NCI-H2227 (cell line): ENCODE measurements around the gene FHDC1.
A peak's percentile ranks its signal among the peaks of the same experiment; 100 is the strongest.

Source experiments
- DNase-seq: peaks from one replicate; lab custom pipeline; 2025; ENCODE audit not compliant: unreplicated experiment; lab: John Stamatoyannopoulos, UW

FHDC1 gene

DNA sequence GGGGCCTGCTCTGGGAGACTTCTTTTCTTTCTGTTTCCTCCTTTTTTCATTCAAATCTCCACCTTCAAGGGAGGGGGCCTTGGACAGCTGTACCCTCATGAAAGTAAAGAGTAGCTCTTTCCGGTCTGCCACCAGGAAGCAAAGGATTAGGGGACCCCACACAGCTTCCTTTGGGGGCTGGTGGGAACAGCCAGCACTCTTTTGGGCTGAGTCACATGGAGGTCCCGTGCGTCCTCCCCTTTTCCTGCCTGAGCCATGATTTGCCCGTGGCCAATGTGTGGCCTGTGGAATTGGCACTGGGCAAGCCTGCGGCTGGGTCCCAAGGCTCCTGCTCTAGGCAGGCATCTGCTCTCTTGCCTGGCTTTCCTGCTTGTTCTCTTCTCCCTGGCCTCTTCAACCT, 65.5 kb downstream of the FHDC1 start:
- no peak for DNase-seq

DNA sequence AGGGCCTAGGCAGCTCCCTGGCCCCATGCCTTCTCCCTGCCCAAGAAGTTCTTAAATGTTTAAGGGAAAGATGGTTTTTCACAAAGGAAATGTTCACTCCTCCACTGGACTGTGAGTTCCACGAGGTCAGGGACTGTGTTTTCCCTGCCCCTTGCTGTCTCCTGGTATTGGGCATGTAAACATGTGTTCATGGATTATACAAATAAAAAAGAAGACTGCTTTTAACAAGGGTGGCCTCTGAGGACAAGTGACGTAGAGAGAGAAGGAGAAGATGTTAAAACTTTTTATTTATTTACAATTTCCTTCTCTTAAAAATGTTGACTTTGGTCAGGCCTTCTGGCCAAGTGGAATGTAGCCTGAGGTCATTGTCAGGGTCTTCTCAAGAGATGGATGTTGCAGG, 66.0 kb downstream of the FHDC1 start:
- DNase-seq: no peak

DNA sequence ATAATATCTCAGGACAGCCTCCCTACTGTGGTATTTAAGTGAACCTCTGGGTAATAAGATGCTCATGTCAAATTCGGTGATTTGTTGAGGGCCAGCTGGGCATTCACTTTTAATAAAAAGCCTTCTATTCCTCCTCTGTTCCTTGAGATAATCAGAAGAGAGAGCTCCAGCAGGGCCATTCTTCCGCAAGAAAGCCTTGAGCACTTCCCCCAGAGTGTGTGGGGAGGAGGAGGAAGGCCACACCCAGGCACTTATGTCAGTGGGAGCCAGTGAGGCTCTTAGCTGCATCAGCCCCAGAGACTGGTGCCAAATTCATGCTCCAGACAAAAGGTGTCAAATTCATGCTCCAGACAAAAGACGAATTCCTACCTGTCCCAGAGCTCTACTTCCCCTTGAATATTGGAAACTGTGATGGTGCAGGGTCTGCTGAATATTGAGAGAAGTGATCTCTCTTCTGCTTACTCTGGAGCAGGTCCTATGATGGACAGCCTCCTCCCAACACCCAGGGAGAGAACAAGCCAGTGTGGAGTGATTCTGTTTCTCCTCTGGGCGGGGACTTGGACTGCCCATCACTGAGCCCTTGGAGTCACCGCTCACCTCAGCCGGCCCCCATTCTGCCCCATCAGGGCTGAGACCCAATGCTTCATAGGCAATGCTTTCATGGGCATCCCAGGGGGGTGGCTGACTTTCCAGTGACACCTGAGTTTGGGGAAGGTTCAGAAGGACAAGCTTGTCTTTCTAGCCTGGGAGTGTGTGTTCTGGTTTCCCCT, 68.1 kb downstream of the FHDC1 start:
- DNase-seq: no peak

DNA sequence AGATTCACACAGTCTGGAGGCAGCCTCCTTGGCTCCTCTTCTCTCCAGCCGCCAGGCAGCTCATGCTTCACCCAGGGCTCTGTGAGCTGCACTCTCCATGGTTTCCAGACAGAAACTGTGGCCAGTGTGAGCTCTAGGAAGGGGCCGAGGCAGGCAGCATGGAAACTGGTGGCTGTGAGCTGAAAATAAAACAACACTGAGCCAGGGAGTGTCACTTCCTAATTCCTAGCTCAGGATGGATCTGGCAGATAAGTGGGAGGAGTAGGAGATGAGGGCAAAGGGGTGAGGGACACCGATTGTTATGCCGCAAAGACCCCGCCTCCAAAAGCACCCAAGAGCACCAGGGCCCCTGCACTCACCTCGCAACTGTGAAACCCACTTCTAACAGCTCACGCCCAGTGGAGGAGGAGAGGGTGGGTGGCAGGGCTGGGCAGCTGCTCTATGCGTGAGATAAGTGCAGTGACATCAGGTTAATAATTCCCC, 69.8 kb downstream of the FHDC1 start:
- peak; percentile 15 for DNase-seq

DNA sequence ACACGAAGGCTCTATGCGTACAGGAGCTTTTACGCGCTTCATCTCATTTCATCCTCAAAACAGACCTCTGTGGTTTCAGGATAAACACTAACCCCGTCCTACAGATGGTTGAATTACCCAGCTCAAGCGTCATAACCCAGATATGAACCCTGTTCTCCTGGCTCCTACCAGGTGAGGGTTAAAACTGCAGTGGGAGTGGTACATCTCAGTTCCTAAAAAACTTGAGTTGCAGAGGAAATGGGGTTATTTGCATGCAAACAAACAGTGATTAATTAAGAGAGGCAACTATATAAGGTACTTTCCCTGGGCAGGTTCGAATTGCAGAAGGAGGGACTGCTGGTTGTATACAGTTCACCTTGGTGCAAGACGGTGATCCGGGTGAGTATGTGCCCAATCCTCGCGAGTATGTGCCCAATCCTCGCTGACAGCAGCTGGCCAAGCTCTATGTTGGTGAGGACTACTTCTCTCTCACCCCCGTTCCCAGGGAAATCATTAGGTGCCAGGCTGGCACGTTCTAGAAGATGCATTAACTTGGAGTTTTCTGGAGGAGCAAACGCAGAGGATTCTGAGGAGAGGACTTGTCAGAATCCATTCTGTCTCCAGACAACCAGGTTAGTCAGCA, 72.6 kb downstream of the FHDC1 start:
- DNase-seq: no peak

DNA sequence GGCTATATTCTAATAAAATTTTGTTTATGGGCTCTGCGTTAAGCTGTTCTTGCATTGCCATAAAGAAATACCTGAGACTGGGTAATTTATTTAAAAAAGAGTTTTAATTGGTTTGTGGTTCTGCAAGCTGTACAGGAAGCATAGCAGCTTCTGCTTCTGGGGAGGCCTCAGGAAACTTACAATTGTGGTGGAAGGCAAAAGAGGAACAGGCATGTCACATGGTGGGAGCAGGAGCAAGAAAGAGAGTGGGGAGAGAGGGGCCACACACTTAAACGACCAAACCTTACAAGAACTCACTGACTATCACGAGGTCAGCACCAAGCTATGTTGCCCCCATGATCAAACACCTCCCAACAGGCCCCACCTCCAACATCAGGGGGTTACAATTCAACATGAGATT, 74.0 kb downstream of the FHDC1 start:
- no peak for DNase-seq

DNA sequence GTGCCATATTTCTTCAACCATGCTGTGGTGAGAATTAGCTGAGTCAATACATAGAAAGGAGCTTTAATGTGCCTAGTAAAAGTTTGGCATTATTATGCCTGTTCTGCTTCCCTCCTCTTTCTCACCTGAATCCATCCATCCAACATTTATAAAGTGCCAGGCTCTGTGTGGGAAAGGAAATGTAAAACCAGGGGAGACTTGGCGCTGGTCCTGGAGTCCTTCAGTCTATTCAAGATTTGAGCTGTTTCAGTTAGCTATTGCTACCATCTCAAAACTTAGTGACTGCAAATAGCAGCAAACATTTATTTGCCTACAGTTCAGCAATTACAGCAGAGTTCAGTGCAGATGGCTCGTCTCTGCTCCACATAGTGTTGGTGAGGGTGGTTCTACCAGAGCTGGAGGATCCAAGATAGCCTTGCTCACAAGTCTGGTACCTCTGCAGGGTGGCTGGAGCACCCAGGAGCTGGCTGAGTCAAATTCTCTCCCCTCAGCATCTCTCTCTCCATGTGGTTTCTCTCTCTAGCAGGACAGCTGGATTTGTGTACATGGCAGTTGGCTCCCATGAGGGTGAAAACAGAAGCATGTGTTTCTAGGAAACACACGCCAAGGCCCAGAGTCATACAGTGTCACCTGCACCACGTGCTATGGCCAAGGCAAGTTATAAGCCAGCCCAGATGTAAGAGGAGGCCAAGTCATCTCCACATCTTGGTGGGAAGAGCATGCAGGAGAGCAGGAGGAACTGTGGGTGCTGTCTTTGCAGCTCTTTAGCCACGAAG, 77.3 kb downstream of the FHDC1 start:
- DNase-seq: no peak

DNA sequence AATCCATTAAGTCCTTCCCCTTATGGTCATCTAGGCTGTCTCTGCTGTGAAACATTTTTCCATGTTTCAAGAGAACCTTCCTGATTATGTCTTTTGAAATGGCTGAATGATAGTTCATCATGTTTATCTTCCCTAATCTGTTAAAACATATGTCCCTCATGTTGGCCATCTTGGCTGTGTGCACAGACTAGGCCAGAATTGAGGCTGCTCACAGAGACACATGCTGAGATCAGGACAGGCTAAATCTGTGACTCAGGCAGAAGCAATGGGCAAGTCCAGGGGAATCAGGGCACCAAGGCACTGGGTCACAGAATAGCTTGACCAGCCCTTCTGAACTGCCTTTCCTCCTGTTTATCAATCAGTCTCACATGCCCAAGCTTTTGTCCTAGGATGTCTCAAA, 78.3 kb downstream of the FHDC1 start:
- DNase-seq: no peak

DNA sequence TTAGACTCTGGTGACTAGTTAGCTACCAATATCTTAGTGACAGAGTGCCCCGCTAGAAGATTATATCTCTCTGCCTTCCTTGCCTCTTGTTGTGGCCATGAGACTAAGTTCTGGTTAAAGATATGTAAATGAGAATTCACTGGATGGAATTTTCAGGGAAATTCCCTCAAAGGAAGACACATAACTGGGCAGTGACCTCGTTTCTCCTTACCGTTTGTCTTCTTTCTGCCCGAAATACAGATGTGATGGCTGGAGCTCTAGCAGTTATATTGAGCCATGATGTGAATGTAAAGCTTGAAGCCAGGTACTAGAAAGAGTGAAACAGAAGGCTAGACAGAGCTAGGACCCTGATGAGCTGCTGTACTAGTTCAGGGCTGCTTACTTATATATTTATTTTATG, 80.5 kb downstream of the FHDC1 start:
- DNase-seq: no peak

DNA sequence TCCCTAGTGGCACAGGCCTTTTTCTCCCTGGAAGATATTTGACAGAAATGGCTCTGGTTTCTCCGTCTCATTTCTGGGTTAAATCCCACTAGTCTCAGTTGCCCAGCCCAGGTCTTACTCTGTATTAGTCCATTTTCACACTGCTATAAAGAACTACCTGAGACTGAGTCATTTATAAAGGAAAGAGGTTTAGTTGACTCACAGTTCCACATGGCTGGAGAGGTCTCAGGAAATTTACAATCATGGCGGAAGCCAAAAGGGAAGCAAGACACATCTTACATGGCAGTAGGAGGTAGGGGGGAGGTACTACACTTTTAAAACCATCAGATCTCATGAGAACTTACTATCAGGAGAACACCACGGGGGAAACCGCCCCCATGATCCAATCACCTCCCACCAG, 81.9 kb downstream of the FHDC1 start:
- no peak for DNase-seq

DNA sequence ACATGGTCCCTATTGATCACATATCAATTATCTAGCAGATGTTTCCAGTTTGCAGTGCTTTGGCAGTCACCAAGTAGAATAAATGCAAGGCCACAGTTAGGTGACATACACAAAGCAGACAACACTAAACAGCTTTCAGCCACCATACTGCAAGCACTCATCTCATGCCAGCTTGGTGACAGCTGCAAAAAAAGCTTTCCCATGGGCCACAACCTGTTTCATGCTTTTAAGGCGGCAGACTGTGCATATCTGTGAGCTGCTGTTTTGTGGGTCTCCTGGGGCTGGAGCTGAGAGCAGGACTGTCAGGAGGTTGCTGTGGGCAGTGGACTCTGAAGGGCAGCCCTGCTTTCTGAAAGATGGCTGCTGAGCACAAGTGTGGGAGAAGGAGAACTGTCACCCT, 82.6 kb downstream of the FHDC1 start:
- DNase-seq: no peak

DNA sequence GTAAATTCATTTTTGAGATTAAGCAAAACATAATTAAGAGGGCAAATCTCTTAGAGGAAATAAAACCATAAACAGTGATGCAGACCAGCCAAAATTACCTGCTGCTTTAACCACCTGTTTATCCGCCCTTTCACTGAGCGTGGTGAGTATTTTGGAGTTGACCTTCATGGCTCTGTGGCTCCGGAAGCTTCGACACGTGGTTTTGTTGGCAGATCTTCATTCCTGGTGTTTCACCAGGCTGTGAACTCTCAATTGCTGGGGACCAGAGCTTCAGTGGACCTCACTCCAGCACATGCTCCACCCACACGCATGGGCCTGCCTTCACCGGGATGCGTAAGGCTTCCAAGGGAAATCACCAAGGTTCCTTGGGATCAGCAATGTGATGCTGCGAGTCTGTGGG, 83.8 kb downstream of the FHDC1 start:
- no peak for DNase-seq

DNA sequence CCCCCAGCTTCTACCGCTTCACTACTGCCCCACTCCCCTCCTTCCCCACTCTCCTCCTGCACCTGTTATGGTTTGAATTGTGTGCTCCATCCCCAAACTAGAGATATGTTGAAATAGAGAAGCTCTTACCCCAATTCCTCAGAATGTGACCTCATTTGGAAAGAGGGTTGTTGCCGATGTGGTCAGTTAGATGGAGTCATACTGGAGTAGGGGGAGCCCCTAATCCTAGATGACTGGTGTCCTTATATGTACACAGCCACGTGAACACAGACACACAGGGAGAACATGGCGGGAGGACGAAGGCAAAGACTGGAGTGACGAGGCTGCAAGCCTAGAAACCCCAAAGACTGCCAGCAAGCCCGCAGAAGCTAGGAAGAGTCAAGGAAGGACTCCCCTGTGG, 84.3 kb downstream of the FHDC1 start:
- no peak for DNase-seq

DNA sequence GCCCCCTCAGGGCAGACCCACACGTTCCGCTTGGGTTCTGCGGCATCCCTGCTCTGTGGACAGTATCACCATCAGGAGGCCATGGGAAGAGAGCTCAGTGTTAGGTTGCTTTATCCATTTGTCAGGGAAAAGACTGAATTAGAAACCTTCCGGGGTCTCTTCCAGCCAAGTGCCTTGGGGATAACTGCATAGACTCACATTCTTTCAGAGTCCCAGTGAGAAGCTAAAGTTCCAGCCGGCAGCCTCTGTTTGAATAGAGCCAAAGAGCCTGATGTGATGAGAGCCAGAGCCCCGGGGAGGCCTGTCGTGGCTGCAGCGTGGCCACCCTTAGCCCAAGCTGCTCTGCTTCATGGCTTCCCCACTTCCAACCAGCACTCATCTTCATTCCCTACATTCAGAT, 85.2 kb downstream of the FHDC1 start:
- DNase-seq: no peak

DNA sequence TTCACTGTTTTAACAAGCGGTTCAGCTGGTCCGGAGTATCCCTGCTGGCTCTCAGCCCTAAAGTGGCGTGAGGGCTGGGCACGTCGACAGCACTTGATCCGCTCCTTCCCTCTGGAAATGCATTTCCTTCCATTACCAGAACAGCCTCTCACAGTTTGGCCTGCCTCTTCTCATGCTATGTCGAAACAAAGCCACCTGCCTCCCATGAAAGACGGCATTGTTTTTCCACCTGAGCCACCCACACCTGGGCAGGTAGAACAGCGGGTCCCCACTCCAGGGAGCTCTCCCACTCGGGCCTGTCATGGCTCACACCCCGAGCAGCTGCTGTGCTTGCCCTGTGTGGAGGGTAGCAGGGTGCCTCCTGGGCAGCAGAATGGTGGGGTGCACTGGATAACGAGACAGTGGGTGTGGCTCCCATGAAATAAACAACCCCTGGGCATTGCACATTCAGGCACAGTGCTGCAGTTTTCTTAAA, 86.2 kb downstream of the FHDC1 start:
- DNase-seq: no peak

DNA sequence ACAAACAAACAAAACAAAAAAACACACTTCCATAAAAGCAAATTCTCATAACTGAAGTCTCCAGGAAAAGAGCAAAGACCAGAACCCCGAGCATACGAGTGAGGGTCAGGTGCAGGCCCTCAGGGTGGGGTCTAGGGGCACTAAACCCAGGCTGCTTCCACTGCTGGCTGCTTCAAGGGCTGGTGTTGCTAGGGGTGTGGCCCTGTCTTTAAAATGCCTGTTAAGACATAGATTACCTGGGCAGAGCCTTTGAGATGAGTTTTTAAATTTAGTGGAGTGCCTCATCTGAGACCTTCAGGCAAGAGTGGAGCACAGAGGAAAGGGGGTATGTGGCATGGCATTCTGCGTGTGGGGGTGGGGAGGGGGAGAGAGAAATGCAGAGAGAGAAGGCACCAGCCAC, 87.0 kb downstream of the FHDC1 start:
- DNase-seq: no peak

DNA sequence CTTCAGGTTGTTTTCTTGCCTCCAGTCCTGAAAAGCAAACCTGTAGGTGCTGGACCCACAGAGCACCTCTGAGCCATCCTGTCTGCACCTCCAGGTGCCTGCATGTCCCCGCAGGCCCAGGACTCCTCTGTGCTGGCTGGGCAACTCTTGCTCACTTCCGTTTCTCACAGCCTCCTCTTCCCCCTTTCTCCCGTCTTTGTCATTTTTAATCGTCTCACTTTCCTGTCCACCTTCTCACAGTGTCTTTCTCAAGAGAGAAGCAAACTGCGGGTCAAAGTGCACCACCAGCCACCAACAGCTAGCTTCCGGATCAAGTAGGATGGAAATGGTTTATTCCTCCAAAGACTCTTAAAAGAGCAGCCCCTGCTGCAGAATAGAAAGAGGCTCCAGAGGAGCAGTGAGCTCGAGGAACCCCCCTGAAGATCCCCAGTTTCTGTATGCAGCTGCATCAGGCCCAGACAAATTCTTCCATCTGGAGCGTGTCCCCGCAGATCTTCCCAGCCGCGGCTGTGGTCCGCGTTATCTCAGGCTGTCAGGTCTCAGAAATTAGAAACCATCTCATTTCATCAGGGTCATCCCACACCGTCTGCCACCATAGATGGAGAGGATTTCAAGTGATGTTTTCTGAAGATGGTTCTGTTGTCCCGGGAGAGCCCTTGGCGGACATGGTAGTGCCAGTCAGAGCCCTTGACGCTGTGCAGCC, 87.7 kb downstream of the FHDC1 start:
- peak; percentile 4 for DNase-seq

DNA sequence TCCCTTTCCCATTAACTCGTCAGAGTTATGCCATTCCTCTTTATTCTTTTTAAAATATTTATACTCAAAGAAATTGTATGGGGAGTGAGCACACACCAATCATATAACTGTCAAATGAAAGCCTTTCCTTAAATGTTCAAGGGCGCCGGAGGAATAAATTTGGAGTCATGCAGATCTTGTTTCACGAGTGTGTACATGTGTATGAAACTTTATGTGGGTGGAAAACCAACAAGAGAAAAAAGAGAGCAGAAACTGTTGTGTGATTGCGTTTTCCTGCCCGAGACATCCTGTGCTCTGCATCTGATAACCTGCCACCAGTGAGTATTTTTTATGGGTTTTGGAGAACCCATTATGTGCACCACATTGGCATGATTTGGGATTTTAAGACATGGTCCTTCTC, 88.3 kb downstream of the FHDC1 start:
- DNase-seq: no peak

DNA sequence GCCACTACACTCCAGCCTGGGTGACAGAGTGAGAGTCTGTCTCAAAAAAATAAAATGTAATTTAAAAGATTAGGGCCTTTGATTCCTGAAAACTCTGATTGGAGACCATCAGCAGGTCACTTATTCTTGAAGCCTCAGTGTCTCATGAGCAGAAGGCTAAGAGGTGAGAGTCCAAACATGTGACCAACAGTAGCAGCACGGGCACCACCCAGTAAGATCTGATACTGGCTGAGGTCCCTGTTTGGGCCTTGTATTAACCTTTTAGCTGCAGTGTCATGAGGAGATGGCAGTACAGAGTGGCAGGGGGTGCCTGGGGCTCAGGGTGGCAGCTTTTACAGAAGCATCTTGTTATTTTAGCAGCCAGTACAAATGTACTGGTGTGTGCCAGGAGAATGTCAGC, 89.3 kb downstream of the FHDC1 start:
- no peak for DNase-seq

DNA sequence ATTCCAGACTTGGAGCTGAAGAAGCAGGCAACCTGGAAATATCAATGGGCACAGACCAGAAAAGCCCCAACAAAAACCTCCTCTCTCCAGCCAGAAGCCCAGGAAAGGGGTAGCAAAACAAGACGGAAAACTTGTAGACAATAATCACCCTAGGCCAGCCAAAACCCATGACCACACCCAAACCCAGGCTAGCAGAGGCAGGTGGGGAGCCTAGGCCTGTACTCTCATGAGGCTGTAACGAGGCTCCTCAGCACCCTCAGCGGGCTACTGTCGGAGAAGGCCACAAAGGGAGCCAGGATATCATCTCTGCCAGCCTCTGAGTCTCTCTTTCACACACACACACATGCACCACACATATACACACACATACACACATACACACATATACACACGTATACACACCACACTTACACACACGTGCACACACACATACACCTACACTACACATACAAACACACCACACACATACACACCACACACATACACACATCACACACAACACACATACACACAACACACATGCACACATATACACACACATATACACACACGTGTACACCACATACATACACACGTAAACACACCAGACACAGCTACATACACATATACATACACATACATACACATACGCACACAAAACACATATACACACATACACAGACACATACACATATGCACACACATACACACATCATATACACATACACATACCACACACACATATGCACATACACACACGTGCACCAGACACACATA, 90.6 kb downstream of the FHDC1 start:
- DNase-seq: no peak

DNA sequence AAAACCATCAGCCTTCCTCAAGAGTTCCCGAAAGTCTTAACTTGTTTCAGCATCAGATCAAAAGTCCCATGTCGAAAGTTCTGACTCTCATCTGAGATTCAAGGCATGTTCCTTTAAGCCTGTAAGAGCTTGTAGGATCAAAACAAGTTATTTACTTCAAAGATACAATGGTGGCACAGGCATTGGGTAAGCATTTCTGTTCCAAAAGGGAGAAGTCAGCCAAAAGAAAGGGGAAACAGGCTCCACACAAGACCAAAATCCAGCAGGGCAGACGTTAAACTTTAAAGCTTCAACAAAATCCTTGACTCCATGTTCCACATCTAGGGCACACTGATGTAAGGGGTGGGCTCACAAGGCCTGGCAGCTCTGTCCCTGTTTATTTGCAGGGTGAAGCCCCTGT, 91.7 kb downstream of the FHDC1 start:
- no peak for DNase-seq
